Activated naive CD4-positive, alpha-beta T cell treated with anti-CD3 and anti-CD28 coated beads, Interleukin-2, amount 50 U/mL, for 24 hours (primary cell): Measurements from ENCODE around the gene VKORC1.
"Not testable (repeated sequence)": the region's sequence is repeated elsewhere in the genome, so short reads cannot be mapped to it uniquely, and the experiment has no call there.

ENCODE experiments used
- H3K27ac Mint-ChIP-seq: one replicate; pipeline ENCODE4 v1.8.0; 2021; ENCODE audit warnings: mild to moderate bottlenecking, mixed read lengths
- H3K27me3 Mint-ChIP-seq: one replicate; pipeline ENCODE4 v1.8.0; 2021; ENCODE audit warnings: mixed read lengths
- H3K36me3 Mint-ChIP-seq: one replicate; pipeline ENCODE4 v1.8.0; 2021; ENCODE audit warnings: mixed read lengths
- H3K4me1 Mint-ChIP-seq: one replicate; pipeline ENCODE4 v1.8.0; 2021; ENCODE audit warnings: mixed read lengths
- H3K4me3 Mint-ChIP-seq: one replicate; pipeline ENCODE4 v1.8.0; 2021; ENCODE audit warnings: mild to moderate bottlenecking, mixed read lengths
- H3K9me3 Mint-ChIP-seq: one replicate; pipeline ENCODE4 v1.8.0; 2021; ENCODE audit warnings: mixed read lengths

Gene VKORC1

DNA sequence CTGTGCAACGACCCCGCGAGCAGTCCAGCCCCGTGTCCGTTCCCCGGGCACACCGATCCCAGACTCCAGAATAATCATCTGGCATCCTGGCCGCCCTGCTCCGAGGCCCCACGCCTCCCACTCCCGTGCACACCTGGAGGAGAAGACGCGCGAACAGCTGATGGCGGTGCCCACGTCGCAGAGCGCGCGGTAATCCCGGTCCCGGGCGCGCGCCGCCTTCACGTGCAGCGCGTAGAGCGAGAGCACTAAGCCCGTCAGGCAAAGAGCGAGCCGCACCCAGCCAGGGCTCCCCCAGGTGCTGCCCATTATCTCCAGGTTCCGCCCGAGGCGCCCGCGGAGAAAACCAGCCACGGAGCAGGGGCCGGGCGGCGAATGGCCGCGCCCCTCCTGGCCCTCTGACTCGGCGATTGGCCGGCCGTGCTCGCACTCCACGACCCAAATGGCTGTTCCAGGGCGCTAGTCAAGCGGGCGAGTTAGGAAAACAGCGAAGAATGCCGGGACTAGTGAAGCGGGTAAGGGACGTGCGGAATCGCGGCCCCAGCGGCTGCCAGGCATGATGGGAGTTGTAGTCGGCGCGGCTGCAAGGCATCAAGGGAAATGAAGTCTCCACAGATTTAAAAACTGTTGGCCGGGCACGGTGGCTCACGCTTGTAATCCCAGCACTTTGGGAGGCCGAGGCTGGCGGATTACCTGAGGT, at the start of gene VKORC1:
TSS of gene VKORC1 (minus strand) at position 374 of the 697 bp plus-strand sequence. CDS start at position 306, 68 bp downstream.
- H3K4me3 Mint-ChIP-seq = peak within 1 kb of the TSS; percentile 99
- no peaks in the 10 kb centered on the region for H3K27me3 Mint-ChIP-seq
- H3K27ac Mint-ChIP-seq = peak within 1 kb of the TSS; percentile 94
- H3K36me3 Mint-ChIP-seq = no peaks in the 10 kb centered on the region
- H3K9me3 Mint-ChIP-seq = no peaks in the 10 kb centered on the region
- H3K4me1 Mint-ChIP-seq = peaks cover 24% of the 10 kb centered on the region

DNA sequence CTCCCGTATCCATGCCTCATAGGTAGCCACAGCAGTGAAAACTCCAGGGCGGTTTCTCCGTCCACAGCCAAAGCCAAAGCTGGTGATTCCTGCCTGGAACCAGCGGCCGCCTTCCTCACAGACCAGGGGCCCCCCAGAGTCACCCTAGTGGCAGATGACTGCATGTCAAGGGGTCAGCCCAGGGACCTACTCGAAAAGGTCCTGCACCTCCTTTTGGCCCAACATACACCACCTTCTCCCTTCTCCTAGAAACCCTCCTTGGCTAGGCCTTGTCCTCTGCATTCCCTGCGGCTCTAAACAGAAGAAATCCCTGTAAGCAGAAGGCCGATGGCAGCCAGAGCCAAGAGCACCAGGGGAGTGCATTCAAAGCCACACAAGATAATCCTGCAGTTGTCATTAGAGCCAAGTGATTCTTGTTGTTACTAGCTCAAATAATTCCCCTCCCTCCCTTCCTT, 49.1 kb upstream of the VKORC1 start:
- peak overlapping the region; percentile 59 for H3K27ac Mint-ChIP-seq
- peak overlapping the region; percentile 49 for H3K4me3 Mint-ChIP-seq
- H3K4me1 Mint-ChIP-seq = peaks cover 14% of the 10 kb centered on the region
- H3K27me3 Mint-ChIP-seq = no peaks in the 10 kb centered on the region
- H3K36me3 Mint-ChIP-seq = no peaks in the 10 kb centered on the region
- H3K9me3 Mint-ChIP-seq = no peaks in the 10 kb centered on the region

DNA sequence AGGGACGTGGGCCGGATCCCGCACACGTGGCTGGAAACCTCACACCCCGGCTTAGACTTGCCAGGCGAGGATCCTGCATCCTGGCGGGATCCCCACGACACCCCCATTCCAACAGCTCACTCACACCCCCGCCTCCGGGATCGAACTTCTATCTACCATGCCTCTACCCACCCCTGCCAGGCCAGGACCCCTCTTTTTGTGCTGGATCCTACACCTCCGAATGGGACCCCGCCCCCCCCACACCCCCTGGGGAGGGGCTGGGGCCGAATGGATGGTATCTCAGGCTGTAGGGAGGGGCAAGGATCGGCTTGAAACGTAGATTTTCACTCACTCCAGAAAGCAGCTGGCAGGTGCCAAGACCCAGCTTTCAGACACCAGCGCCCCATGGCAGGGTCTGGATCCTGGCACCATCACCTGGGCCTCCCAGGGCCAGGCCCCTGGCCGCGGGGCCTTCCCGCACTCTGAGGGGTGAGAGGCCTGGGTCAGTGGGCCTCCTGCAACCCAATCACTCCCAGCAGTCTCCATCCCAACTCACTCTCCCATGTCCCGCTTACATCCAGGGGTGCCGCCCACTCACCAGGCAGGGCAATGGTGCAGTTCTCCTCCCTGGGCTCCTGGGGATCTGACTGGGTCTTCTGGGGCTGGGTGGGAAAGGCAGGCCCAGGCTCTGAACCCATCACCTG, 48.6 kb upstream of the VKORC1 start:
- peaks cover 14% of the 10 kb centered on the region for H3K4me1 Mint-ChIP-seq
- H3K4me3 Mint-ChIP-seq = peak overlapping the region; percentile 49
- H3K27me3 Mint-ChIP-seq = no peaks in the 10 kb centered on the region
- H3K36me3 Mint-ChIP-seq = no peaks in the 10 kb centered on the region
- H3K9me3 Mint-ChIP-seq = no peaks in the 10 kb centered on the region
- H3K27ac Mint-ChIP-seq = no peak overlapping the region

DNA sequence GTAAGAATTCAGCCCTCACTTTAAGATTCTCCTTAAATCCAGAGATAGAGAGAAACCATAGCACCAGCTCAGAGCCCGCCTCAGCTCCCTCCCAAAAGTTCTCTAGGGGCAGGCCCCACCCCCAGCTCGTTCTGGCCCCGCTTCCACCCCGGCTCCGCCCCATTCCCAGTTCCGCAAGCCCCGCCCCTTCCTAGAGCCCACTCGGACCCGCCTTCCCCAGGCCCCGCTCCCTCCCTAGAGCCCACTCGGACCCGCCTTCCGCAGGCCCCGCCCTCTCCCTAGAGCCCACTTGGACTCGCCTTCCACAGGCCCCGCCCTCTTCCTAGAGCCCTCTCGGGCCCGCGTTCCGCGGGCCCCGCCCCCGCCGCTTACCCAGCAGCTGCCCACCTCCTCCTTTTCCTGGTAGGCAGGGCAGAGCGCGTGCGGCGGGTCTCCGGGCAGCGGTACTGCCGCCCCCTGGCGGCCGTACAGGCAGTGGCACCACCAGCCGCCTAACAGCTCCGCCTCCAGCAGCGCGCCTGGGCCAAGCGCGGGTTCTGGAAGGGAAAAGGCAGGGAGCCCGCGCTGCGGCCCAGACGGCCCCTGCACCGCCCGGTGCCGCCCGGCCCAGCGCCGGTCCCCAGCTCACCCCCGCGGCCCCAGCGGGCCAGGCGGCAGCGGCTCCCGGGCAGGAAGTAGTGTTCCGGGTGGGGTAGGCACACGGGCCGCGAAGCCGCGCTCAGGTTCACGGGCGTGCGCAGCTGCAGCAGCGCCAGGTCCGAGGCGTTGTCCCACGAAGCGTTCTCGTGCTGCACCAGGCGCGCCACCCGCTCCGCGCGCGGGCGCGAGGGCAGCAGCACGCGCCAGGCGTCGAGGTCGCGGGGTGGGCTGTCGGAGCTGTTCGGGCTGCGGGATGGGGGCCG, 47.8 kb upstream of the VKORC1 start:
- no peaks in the 10 kb centered on the region for H3K36me3 Mint-ChIP-seq
- no peaks in the 10 kb centered on the region for H3K9me3 Mint-ChIP-seq
- H3K27me3 Mint-ChIP-seq = no peaks in the 10 kb centered on the region
- H3K27ac Mint-ChIP-seq = peak overlapping the region; percentile 74
- peaks cover 14% of the 10 kb centered on the region for H3K4me1 Mint-ChIP-seq
- H3K4me3 Mint-ChIP-seq = peak overlapping the region; percentile 64

DNA sequence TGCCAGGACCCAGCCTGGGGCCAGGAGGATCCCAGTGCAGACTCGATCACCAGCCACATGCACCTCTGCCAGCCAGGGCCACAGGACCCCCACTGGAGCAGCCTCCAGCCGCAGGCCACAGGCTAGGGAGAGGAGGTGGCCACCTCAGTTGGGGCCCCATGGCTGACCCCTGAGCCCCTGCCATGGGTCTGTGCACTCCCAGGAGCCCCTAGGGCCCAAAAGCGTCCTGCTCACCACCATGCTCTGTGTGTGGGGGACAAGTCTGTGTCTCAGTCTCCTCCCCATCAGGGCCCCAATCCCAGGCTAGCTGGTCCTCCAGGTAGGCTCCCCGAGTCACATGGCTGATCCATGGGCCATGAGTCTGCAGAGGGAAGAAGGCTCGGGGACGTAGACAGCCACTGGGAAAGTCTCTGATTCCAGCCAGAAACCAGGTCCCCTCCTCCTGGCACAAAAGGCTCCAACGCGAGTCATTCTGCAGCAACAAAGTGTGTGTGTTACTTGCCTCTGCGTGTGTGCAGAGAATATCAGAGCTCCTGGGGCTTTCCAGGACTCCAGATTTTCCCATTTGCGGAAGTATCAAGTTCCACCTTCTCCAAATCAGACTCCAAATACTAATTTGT, 47.0 kb upstream of the VKORC1 start:
- no peaks in the 10 kb centered on the region for H3K27me3 Mint-ChIP-seq
- peak overlapping the region; percentile 64 for H3K4me3 Mint-ChIP-seq
- H3K36me3 Mint-ChIP-seq = no peaks in the 10 kb centered on the region
- H3K4me1 Mint-ChIP-seq = peaks cover 14% of the 10 kb centered on the region
- no peaks in the 10 kb centered on the region for H3K9me3 Mint-ChIP-seq
- peak overlapping the region; percentile 74 for H3K27ac Mint-ChIP-seq

- H3K27ac Mint-ChIP-seq, H3K4me3 Mint-ChIP-seq, H3K27me3 Mint-ChIP-seq, H3K36me3 Mint-ChIP-seq, H3K9me3 Mint-ChIP-seq: not testable (repeated sequence)
- H3K4me1 Mint-ChIP-seq = peaks cover 14% of the 10 kb centered on the region
Measured at GRCh38 chr16:31141071-31141469, 46.5 kb upstream of the VKORC1 start.

- Mint-ChIP-seq H3K36me3 (no peaks in the 10 kb centered on the region), H3K9me3 (no peaks in the 10 kb centered on the region), H3K27ac (no peak overlapping the region), H3K4me1 (peaks cover 11% of the 10 kb centered on the region), H3K27me3 (no peaks in the 10 kb centered on the region), H3K4me3 (no peak overlapping the region)
Measured at GRCh38 chr16:31138621-31139578, 44.3 kb upstream of the VKORC1 start.

DNA sequence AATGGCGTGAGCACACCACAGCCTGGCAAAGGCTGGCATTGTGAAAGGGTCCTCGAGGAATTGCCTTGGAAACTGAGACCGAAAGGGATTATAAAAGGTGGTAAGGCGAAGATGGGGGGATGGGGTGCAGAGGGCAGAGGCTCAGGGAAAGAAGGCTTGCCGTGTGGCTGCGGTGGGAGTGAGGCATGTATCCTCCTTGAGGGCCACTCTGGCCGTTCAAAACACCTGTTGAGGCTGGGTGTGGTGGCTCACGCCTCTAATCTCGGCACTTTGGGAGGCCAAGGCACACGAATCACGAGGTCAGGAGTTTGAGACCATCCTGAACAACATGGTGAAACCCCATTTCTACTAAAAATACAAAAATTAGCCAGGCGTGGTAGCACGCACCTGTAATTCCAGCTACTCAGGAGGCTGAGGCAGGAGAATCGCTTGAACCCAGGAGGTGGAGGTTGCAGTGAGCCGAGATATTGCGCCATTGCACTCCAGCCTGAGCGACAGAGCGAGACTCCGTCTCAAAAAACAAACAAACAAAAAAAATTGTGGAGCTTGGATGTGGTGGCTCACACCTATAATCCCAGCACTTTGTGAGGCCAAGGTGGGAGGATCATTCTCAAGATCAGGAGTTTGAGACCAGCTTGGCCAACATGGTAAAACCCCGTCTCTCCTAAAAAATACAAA, 42.4 kb upstream of the VKORC1 start:
- not testable (repeated sequence) for H3K36me3 Mint-ChIP-seq, H3K27ac Mint-ChIP-seq, H3K4me3 Mint-ChIP-seq, H3K9me3 Mint-ChIP-seq, H3K27me3 Mint-ChIP-seq, H3K4me1 Mint-ChIP-seq

DNA sequence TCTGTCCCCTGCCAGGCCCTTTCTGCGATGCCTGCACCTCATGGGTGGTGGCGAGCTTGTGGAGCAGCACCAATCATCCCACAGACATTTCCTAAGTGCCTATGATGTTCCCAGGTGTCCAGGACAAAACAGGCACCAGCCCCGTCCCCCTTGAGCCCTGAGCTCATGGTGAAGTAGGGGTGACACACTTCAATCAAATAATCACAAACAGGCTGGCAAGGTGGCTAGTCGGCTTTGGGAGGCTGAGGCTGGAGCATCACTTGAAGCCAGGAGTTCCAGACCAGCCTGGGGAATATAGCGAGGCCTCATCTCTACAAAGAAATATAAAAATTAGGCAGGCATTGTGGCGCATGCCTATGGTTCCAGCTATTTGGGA, 41.7 kb upstream of the VKORC1 start:
- Mint-ChIP-seq H3K36me3 (no peaks in the 10 kb centered on the region), H3K27me3 (no peaks in the 10 kb centered on the region), H3K4me3 (no peak overlapping the region), H3K27ac (no peak overlapping the region), H3K4me1 (no peaks in the 10 kb centered on the region), H3K9me3 (no peaks in the 10 kb centered on the region)

- H3K27ac Mint-ChIP-seq = no peak within 1 kb of the TSS
- no peaks in the 10 kb centered on the region for H3K9me3 Mint-ChIP-seq
- no peaks in the 10 kb centered on the region for H3K27me3 Mint-ChIP-seq
- no peaks in the 10 kb centered on the region for H3K4me1 Mint-ChIP-seq
- no peak within 1 kb of the TSS for H3K4me3 Mint-ChIP-seq
- H3K36me3 Mint-ChIP-seq = no peaks in the 10 kb centered on the region
Measured at GRCh38 chr16:31135535-31136286, 41.1 kb upstream of the VKORC1 start, which contains the start of gene PRSS8. Gene PRSS8 (minus strand): TSS chr16:31135727. CDS start chr16:31135498, 229 bp downstream.

- no peaks in the 10 kb centered on the region for H3K4me1 Mint-ChIP-seq
- no peaks in the 10 kb centered on the region for H3K9me3 Mint-ChIP-seq
- no peak overlapping the region for H3K4me3 Mint-ChIP-seq
- H3K27me3 Mint-ChIP-seq = no peaks in the 10 kb centered on the region
- H3K36me3 Mint-ChIP-seq = peaks cover 2% of the 10 kb centered on the region
- H3K27ac Mint-ChIP-seq = no peak overlapping the region
Measured at GRCh38 chr16:31134625-31135534, 40.3 kb upstream of the VKORC1 start.

GRCh38 chr16:31134091-31134571, 39.5 kb upstream of the VKORC1 start:
- Mint-ChIP-seq H3K4me1 (no peaks in the 10 kb centered on the region), H3K27me3 (no peaks in the 10 kb centered on the region), H3K27ac (no peak overlapping the region), H3K36me3 (peaks cover 2% of the 10 kb centered on the region), H3K4me3 (no peak overlapping the region), H3K9me3 (no peaks in the 10 kb centered on the region)
